ENCODE results near the gene CR1L.

- TF ChIP-seq CTCF (IDR thresholded peaks at IDR 0.05), result no peak
- TF ChIP-seq EZH2 (IDR thresholded peaks at IDR 0.05), result no peak
Observed at GRCh38 chr1:207670192-207670591, 25.3 kb downstream of the CR1L start.
